ENCODE measurements around the gene PRPF19. TPM values are rescaled to one million over a fixed set of nuclear protein-coding genes. Genes with fewer than 3 reads are reported as not detected.

Gene PRPF19
- total RNA-seq, 2 donors from 2014 or later: 147 to 181 TPM

DNA sequence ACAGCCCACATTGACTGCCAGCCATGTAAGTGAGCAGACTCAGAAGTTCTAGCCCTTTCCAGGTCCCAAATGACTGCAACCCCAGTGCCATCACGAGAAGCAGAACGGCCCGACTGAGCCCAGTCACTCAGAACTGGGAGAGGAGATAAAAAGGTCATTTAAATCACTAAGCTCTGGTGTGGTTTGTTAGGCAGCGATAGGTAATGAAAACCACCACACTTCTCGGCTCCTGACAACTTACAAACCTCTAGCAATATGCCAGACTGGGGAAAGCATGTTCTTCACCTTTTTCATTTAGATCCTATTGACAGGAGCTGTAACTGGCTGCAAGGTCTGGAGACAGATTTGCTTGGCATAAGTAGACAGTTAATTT lies 38.9 kb upstream of the PRPF19 start:
- Histone ChIP-seq H3K27me3 (replicated peaks; ENCODE audit: insufficient read depth) (no peaks in the 10 kb centered on the region), H3K36me3 (no peaks in the 10 kb centered on the region), H3K4me1 (replicated peaks) (no peaks in the 10 kb centered on the region), H3K27ac (no peak overlapping the region), H3K4me3 (no peak overlapping the region), H3K9me3 (no peaks in the 10 kb centered on the region)
- no peak for DNase-seq (ENCODE audit: low spot score)
- 90% methylated on average over 5 of the region's 5 CpGs for WGBS
- TF ChIP-seq POLR2AphosphoS5 (IDR thresholded peaks at IDR 0.05): no peak
- TF ChIP-seq, protein P1, sequence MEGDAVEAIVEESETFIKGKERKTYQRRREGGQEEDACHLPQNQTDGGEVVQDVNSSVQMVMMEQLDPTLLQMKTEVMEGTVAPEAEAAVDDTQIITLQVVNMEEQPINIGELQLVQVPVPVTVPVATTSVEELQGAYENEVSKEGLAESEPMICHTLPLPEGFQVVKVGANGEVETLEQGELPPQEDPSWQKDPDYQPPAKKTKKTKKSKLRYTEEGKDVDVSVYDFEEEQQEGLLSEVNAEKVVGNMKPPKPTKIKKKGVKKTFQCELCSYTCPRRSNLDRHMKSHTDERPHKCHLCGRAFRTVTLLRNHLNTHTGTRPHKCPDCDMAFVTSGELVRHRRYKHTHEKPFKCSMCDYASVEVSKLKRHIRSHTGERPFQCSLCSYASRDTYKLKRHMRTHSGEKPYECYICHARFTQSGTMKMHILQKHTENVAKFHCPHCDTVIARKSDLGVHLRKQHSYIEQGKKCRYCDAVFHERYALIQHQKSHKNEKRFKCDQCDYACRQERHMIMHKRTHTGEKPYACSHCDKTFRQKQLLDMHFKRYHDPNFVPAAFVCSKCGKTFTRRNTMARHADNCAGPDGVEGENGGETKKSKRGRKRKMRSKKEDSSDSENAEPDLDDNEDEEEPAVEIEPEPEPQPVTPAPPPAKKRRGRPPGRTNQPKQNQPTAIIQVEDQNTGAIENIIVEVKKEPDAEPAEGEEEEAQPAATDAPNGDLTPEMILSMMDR (IDR thresholded peaks at IDR 0.05): no peak
- TF ChIP-seq POLR2A (IDR thresholded peaks at IDR 0.05): no peak
- intact Hi-C loops (cut with DNase I): no loop called here

DNA sequence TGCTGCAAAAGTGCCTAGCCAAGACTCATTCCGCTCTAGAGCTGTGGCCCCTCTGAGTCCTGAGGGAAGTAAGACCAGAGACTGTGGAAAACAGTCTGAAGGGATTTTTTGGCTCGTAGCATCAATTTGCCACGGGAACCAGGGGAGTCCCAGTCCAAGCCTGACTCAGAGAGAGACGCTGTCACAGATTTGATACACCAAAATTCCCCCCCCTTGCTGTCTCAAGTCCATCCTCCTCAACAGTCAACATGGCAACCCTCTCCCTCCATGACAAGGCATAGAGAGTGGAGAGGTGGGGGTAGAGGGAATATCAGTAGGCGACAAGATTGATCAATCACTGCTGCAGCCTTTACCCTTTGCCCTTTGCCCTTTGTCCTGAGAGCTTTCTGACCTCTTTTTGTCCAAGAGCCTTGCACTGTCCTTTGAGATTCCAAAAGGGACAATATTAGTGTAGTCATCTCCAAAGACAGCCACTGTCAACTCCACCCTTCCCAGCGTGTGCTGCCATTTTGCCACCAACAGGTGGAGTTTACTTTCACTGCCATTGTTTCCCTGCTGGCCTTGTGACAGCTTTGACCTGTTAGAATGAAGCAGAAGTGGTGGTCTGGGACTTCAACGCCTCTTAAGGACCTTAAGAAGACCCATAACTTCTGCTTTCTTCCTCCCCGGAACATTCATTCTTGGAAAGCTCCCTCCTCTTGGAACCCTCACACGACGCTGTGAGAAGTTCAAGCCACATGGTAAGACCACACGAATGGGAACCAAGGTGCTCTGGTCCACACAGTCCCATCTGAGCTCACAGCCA lies 38.3 kb upstream of the PRPF19 start:
- Histone ChIP-seq H3K4me1 (replicated peaks) (no peaks in the 10 kb centered on the region), H3K27me3 (replicated peaks; ENCODE audit: insufficient read depth) (no peaks in the 10 kb centered on the region), H3K36me3 (no peaks in the 10 kb centered on the region), H3K9me3 (no peaks in the 10 kb centered on the region), H3K4me3 (no peak overlapping the region), H3K27ac (no peak overlapping the region)
- intact Hi-C loops (cut with DNase I): no loop called here
- TF ChIP-seq, protein P1 (IDR thresholded peaks at IDR 0.05): no peak
- no peak for TF ChIP-seq POLR2AphosphoS5 (IDR thresholded peaks at IDR 0.05)
- TF ChIP-seq POLR2A (IDR thresholded peaks at IDR 0.05): no peak
- 90% methylated on average over 11 of the region's 11 CpGs for WGBS
- no peak for DNase-seq (ENCODE audit: low spot score)

- intact Hi-C loops (cut with DNase I): no loop called here
- TF ChIP-seq POLR2AphosphoS5 (IDR thresholded peaks at IDR 0.05): peak; percentile 38
- TF ChIP-seq POLR2A (IDR thresholded peaks at IDR 0.05): no peak
- H3K9me3 ChIP-seq: no peaks in the 10 kb centered on the region
- H3K36me3 ChIP-seq: no peaks in the 10 kb centered on the region
- H3K27ac ChIP-seq: no peak overlapping the region
- DNase-seq (ENCODE audit: low spot score): peak; percentile 79
- 33% methylated on average over 9 of the region's 9 CpGs for WGBS
- H3K4me3 ChIP-seq: no peak overlapping the region
- H3K4me1 ChIP-seq (replicated peaks): no peaks in the 10 kb centered on the region
- no peaks in the 10 kb centered on the region for H3K27me3 ChIP-seq (replicated peaks; ENCODE audit: insufficient read depth)
These were observed 36.7 kb upstream of the PRPF19 start for GRCh38 chr11:60942970-60943565.

DNA sequence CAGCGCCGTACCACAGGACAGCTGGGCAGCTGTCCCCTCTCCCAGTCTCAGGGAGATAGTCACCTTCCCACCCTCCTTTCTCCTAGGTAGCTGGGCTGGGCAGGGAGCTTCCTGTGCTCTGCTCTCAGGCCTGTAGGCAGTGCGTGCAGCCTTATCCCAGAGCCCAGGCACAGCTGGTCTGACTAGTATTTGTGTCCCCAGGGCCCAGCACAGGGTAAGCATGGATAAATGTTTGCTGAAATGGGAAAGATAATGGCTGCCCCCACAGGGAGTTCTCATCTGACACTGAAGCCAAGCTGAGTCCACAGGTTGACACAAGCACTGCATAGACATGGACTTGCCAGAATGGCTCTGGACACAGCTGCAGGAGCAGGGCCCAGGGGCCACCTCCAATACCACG lies 35.8 kb upstream of the PRPF19 start:
- H3K36me3 ChIP-seq: no peaks in the 10 kb centered on the region
- WGBS: 63% methylated on average over 4 of the region's 4 CpGs
- intact Hi-C loops (cut with DNase I): no loop called here
- TF ChIP-seq POLR2AphosphoS5 (IDR thresholded peaks at IDR 0.05) (no peak), POLR2A (IDR thresholded peaks at IDR 0.05) (no peak)
- TF ChIP-seq, protein P1 (IDR thresholded peaks at IDR 0.05): no peak
- H3K27me3 ChIP-seq (replicated peaks; ENCODE audit: insufficient read depth): no peaks in the 10 kb centered on the region
- no peaks in the 10 kb centered on the region for H3K4me1 ChIP-seq (replicated peaks)
- DNase-seq (ENCODE audit: low spot score): no peak
- H3K9me3 ChIP-seq: no peaks in the 10 kb centered on the region
- no peak overlapping the region for H3K27ac ChIP-seq
- H3K4me3 ChIP-seq: no peak overlapping the region

DNA sequence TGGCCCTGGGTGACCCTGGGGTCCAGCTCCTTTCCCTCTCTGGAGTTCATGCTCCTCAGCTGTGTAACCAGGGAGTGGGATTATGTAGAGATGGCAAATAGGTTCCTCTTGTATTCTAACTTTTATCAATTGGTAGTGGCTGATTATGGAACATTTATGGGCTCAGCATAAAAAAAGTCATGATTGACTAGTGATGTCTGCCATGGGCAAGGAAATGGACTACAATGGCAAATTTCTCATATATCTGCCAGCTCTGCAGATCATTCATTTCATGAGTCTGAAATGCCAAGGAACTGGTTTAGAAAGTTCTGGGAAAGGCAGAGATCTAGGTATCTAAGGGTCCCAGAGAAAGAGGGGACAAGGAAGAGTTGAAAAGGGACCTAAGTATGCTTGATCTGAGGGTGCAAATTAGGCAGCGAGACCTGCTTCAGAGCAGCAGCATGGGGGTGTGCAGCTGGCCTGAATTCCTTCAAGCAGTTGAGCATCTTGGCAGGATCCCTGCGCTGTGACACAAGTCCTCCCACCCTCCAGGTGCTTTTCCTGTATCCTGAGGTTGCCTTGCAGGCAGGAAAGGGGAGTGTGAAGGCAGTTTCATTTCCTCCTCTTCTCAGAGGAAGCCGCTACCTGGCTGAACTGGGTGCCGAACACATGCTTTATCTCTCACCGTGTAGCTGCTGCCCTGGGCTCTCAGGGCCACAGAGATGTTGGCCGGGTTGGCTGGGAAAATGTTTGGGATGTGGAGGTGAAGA lies 35.2 kb upstream of the PRPF19 start:
- Histone ChIP-seq H3K27me3 (replicated peaks; ENCODE audit: insufficient read depth) (no peaks in the 10 kb centered on the region), H3K4me3 (no peak overlapping the region), H3K36me3 (no peaks in the 10 kb centered on the region), H3K27ac (no peak overlapping the region), H3K9me3 (no peaks in the 10 kb centered on the region), H3K4me1 (replicated peaks) (no peaks in the 10 kb centered on the region)
- no peak for TF ChIP-seq POLR2AphosphoS5 (IDR thresholded peaks at IDR 0.05)
- no peak for TF ChIP-seq POLR2A (IDR thresholded peaks at IDR 0.05)
- TF ChIP-seq, protein P1 (IDR thresholded peaks at IDR 0.05): no peak
- DNase-seq (ENCODE audit: low spot score): no peak
- intact Hi-C loops (cut with DNase I): no loop called here
- WGBS: 80% methylated on average over 6 of the region's 6 CpGs
